Suprapubic skin (tissue), 4 donors: ENCODE results near the gene BBC3.

Experiments
- CTCF ChIP-seq, 2 donors: fragments of 200-600 bp in 1 of 2; fragments of 450-650 bp in 1 of 2; sonication (generic) in 1 of 2; IDR thresholded peaks; one replicate each; pipeline ENCODE4 v1.5.1; 2016 to 2019; ENCODE audit warnings: antibody characterized with exemption in 2 of 2, mild to moderate bottlenecking in 1 of 2, moderate library complexity in 1 of 2
- EP300 ChIP-seq: sonication (generic); formaldehyde crosslinking; IDR thresholded peaks from one replicate; pipeline ENCODE4 v1.6.1; 2017; ENCODE audit warnings: antibody characterized with exemption
- POLR2A ChIP-seq, 2 donors: fragments of 450-650 bp; IDR thresholded peaks; one replicate each; pipeline ENCODE4 v1.6.1; 2017; ENCODE audit warnings: antibody characterized with exemption in 2 of 2, mild to moderate bottlenecking in 2 of 2, moderate library complexity in 2 of 2
- POLR2AphosphoS5 ChIP-seq, 3 donors: sonication (generic); formaldehyde crosslinking; IDR thresholded peaks; one replicate each; pipeline ENCODE4 v1.6.1; 2017; ENCODE audit warnings: antibody characterized with exemption in 3 of 3

- TF ChIP-seq CTCF (IDR thresholded peaks at IDR 0.05) (no peak), POLR2AphosphoS5 (IDR thresholded peaks at IDR 0.05) (peak; percentile 37 to 94 (median 67)), POLR2A (IDR thresholded peaks at IDR 0.05) (peak in 1 of 2 donors; percentile 67), EP300 (no peak)
Measured at GRCh38 chr19:47255879-47256692, 25.1 kb upstream of the BBC3 start, which contains the start of gene CCDC9.
